ENCODE data around the gene RBPJ.

RBPJ gene

GRCh38 chr4:26447378-26447777, 126.6 kb downstream of the RBPJ start:
- no peak for TF ChIP-seq EZH2phosphoT487 (conservative IDR thresholded peaks at IDR 0.05; ENCODE audit: low read length)
- Histone ChIP-seq H3K27ac (ENCODE audit: low read depth, low read length) (no peak overlapping the region), H3K4me2 (ENCODE audit: low read depth, low read length, poor library complexity, severe bottlenecking) (no peak overlapping the region), H3K79me2 (ENCODE audit: insufficient read depth, low read length) (no peaks in the 10 kb centered on the region), H3K9me3 (ENCODE audit: insufficient read depth, low read length) (no peaks in the 10 kb centered on the region), H3K9ac (ENCODE audit: low read length) (no peak overlapping the region), H3F3A (ENCODE audit: insufficient read depth) (no peaks in the 10 kb centered on the region), H3K4me3 (ENCODE audit: insufficient read depth, low read length, poor library complexity, severe bottlenecking) (no peak overlapping the region), H3K9me2 (replicated peaks; ENCODE audit: insufficient read depth, low read length) (no peaks in the 10 kb centered on the region), H4K20me1 (ENCODE audit: low read depth, low read length) (no peaks in the 10 kb centered on the region), H3K27me3 (ENCODE audit: low read length) (no peaks in the 10 kb centered on the region), H2AFZ (ENCODE audit: low read depth, low read length, severe bottlenecking) (no peak overlapping the region), H3K36me3 (ENCODE audit: low read length) (no peaks in the 10 kb centered on the region)

- H3K36me3 ChIP-seq (ENCODE audit: low read length): no peaks in the 10 kb centered on the region
- H3K4me3 ChIP-seq (ENCODE audit: insufficient read depth, low read length, poor library complexity, severe bottlenecking): no peak overlapping the region
- no peak overlapping the region for H2AFZ ChIP-seq (ENCODE audit: low read depth, low read length, severe bottlenecking)
- no peaks in the 10 kb centered on the region for H4K20me1 ChIP-seq (ENCODE audit: low read depth, low read length)
- H3K9me3 ChIP-seq (ENCODE audit: insufficient read depth, low read length): no peaks in the 10 kb centered on the region
- no peaks in the 10 kb centered on the region for H3K9me2 ChIP-seq (replicated peaks; ENCODE audit: insufficient read depth, low read length)
- TF ChIP-seq, protein P1, sequence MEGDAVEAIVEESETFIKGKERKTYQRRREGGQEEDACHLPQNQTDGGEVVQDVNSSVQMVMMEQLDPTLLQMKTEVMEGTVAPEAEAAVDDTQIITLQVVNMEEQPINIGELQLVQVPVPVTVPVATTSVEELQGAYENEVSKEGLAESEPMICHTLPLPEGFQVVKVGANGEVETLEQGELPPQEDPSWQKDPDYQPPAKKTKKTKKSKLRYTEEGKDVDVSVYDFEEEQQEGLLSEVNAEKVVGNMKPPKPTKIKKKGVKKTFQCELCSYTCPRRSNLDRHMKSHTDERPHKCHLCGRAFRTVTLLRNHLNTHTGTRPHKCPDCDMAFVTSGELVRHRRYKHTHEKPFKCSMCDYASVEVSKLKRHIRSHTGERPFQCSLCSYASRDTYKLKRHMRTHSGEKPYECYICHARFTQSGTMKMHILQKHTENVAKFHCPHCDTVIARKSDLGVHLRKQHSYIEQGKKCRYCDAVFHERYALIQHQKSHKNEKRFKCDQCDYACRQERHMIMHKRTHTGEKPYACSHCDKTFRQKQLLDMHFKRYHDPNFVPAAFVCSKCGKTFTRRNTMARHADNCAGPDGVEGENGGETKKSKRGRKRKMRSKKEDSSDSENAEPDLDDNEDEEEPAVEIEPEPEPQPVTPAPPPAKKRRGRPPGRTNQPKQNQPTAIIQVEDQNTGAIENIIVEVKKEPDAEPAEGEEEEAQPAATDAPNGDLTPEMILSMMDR (IDR thresholded peaks at IDR 0.05; ENCODE audit: insufficient read depth, low read length, poor library complexity, severe bottlenecking): no peak
- no peak for TF ChIP-seq EZH2phosphoT487 (conservative IDR thresholded peaks at IDR 0.05; ENCODE audit: low read length)
- H3K9ac ChIP-seq (ENCODE audit: low read length): no peak overlapping the region
- no peaks in the 10 kb centered on the region for H3K79me2 ChIP-seq (ENCODE audit: insufficient read depth, low read length)
- no peak overlapping the region for H3K27ac ChIP-seq (ENCODE audit: low read depth, low read length)
- no peak overlapping the region for H3K4me2 ChIP-seq (ENCODE audit: low read depth, low read length, poor library complexity, severe bottlenecking)
- no peaks in the 10 kb centered on the region for H3K27me3 ChIP-seq (ENCODE audit: low read length)
- no peaks in the 10 kb centered on the region for H3F3A ChIP-seq (ENCODE audit: insufficient read depth)
Observed at GRCh38 chr4:26450418-26450817, 129.6 kb downstream of the RBPJ start.

DNA sequence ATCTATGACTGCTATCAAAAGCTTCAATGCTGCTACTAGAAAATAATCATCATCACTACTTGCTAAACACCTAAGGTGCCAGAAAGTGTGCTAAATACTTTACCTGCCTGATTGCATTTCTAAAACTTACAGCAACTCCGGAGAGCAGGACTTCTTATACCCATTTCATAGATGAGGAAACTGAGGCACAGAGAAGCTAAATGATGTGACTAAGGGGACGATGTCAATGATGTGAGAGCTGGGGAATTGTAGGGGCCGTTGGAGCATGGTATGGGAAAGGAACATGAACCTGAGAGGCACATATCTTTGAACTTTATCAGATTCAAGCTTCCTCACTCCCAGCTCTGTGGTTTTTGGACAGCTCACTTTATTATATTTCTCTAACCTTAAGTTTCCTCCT, 130.8 kb downstream of the RBPJ start:
- Histone ChIP-seq H3K4me2 (ENCODE audit: low read depth, low read length, poor library complexity, severe bottlenecking) (no peak overlapping the region), H3K9me2 (replicated peaks; ENCODE audit: insufficient read depth, low read length) (no peaks in the 10 kb centered on the region), H3K27me3 (ENCODE audit: low read length) (no peaks in the 10 kb centered on the region), H3K36me3 (ENCODE audit: low read length) (no peaks in the 10 kb centered on the region), H2AFZ (ENCODE audit: low read depth, low read length, severe bottlenecking) (no peak overlapping the region), H3K9ac (ENCODE audit: low read length) (no peak overlapping the region), H3K27ac (ENCODE audit: low read depth, low read length) (no peak overlapping the region), H3F3A (ENCODE audit: insufficient read depth) (no peaks in the 10 kb centered on the region), H3K4me3 (ENCODE audit: insufficient read depth, low read length, poor library complexity, severe bottlenecking) (no peak overlapping the region), H3K9me3 (ENCODE audit: insufficient read depth, low read length) (no peaks in the 10 kb centered on the region), H4K20me1 (ENCODE audit: low read depth, low read length) (no peaks in the 10 kb centered on the region), H3K79me2 (ENCODE audit: insufficient read depth, low read length) (no peaks in the 10 kb centered on the region)
- no peak for TF ChIP-seq EZH2phosphoT487 (conservative IDR thresholded peaks at IDR 0.05; ENCODE audit: low read length)
- TF ChIP-seq, protein P1 (IDR thresholded peaks at IDR 0.05; ENCODE audit: insufficient read depth, low read length, poor library complexity, severe bottlenecking): no peak

GRCh38 chr4:26452565-26453531, 132.0 kb downstream of the RBPJ start:
- Histone ChIP-seq H3K9me3 (ENCODE audit: insufficient read depth, low read length) (no peaks in the 10 kb centered on the region), H3K36me3 (ENCODE audit: low read length) (no peaks in the 10 kb centered on the region), H2AFZ (ENCODE audit: low read depth, low read length, severe bottlenecking) (no peak overlapping the region), H3F3A (ENCODE audit: insufficient read depth) (no peaks in the 10 kb centered on the region), H3K27ac (ENCODE audit: low read depth, low read length) (no peak overlapping the region), H3K79me2 (ENCODE audit: insufficient read depth, low read length) (no peaks in the 10 kb centered on the region), H4K20me1 (ENCODE audit: low read depth, low read length) (no peaks in the 10 kb centered on the region), H3K9ac (ENCODE audit: low read length) (no peak overlapping the region), H3K4me2 (ENCODE audit: low read depth, low read length, poor library complexity, severe bottlenecking) (no peak overlapping the region), H3K27me3 (ENCODE audit: low read length) (no peaks in the 10 kb centered on the region), H3K4me3 (ENCODE audit: insufficient read depth, low read length, poor library complexity, severe bottlenecking) (no peak overlapping the region), H3K9me2 (replicated peaks; ENCODE audit: insufficient read depth, low read length) (no peaks in the 10 kb centered on the region)
- TF ChIP-seq EZH2phosphoT487 (conservative IDR thresholded peaks at IDR 0.05; ENCODE audit: low read length): no peak
- TF ChIP-seq, protein P1 (IDR thresholded peaks at IDR 0.05; ENCODE audit: insufficient read depth, low read length, poor library complexity, severe bottlenecking): no peak
